Posterior cingulate gyrus (tissue), 11 donors: ENCODE data around the gene MYO10.

ENCODE experiments used
- DNase-seq, 10 donors: peaks; one replicate each; pipeline versions ENCODE4 v3.0.0 to v3.0.0-alpha.2; 2020 to 2021; ENCODE audit warnings: mixed read lengths in 3 of 10
- intact Hi-C: fragments of 100-400 bp; cut with DNase I; formaldehyde crosslinking; loops from one replicate; pipeline ENCODE4 v1.15.1; 2023

The MYO10 gene

DNA sequence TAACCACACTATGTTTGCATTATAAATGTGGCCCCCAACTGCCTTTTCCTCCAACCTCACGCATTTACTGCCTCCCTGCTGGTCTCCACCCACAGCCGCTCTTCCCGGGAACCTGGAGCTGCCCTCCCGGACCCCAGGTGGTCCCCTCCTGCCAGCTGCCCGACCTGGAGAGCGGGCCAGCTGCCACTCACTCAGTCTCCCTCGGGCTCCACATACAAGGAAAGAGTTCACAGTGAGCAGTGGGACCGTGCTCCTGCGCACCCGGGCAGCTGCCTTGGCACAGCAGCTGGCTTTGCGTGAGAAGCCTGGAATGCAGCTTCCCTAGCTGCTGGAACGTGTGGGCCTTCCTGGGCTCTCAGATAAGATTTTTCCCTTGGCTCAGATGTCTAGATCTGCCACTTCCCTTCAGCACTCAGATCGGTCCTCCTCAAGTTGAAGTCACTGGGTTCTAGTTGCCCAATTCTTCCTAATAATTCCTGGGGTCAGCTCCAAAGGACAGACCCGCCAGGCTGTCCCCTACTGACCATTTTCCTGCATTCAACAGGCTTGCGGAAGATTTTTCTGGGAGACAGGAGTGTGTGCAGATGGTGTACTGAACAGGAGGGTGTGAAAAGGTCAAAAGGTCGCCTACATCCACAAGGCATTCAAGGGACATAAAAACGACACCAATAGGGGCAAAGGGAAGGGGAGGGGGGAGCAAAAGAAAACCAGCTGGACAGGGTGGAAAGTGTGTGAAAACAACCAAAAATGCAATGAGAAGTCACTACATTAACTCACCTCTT lies 69.1 kb downstream of the MYO10 start:
- DNase-seq, result no peak

GRCh38 chr5:16866273-16866672 lies 69.8 kb downstream of the MYO10 start:
- no peak for DNase-seq
- intact Hi-C loops, result no loop called here

More for the DNA sequence above, 69.1 kb downstream of the MYO10 start:
- intact Hi-C loops, result no loop called here

DNA sequence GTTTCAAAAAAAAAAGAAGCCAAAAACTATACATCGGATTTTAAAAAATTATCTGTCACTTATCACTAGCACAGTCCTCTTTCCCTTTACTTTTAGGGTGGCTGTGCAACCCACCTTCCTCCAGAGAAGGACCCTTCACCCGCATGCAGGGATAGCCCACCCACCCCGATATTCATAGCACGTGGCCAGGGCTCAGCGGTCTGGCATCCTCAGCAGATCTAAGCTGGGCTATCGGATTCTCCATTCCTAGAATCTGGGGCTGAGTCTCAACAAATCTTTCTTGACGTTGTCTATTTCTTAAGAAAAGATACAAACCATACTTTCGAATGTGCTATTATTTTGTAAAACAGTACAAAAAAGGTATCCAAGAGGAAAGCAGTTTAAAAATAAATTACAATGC lies 70.9 kb downstream of the MYO10 start:
- intact Hi-C loops, result no loop called here
- no peak for DNase-seq

DNA sequence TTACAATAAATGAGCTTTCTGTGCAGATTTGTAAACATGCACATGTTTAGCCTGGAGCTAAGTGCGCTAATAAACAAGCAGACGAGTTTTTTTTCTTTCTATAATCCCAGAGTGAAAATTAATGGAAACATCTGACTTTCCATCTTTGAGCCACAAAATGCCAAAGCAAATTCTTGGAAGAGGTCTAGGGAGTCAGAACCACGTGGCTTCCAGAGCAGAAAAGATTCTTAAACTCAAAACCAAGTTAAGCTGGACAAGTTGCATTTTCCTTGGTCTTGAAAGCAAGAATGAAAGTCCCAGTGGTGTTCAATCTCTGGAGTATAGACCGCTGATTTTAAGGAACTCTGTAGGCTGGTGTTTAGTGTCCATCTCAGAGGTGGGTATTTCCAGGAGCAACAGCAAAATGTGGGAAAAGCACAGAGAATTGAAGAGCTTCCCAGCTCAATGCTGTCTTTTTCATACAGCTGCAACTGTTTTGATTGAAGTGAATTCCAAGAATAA lies 71.4 kb downstream of the MYO10 start:
- intact Hi-C loops, result no loop called here
- DNase-seq, result no peak

GRCh38 chr5:16863469-16863946 lies 72.6 kb downstream of the MYO10 start:
- no peak for DNase-seq
- intact Hi-C loops, result no loop called here

- DNase-seq, result no peak
- intact Hi-C loops, result no loop called here
These were observed 73.3 kb downstream of the MYO10 start for GRCh38 chr5:16862777-16863176.

DNA sequence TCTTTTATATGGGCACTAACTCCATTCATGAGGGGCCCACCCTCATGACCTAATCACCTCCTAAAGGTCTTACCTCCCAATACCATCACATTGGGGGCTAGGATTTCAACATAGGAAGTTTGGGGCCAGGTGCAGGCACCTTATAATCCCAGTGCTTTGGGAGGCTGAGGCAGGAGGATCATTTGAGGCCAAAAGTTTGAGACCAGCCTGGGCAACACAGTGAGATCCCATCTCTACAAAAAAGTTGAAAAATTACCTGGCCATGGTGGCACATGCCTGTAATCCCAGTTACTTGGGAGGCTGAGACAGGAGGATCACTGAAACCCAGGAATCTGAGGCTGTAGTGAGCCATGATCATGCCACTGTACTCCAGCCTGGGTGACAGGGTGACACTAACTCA lies 76.7 kb downstream of the MYO10 start:
- no peak for DNase-seq
- intact Hi-C loops, result no loop called here

- intact Hi-C loops, result no loop called here
- DNase-seq, result no peak
These were observed 77.9 kb downstream of the MYO10 start for GRCh38 chr5:16858151-16858550.

DNA sequence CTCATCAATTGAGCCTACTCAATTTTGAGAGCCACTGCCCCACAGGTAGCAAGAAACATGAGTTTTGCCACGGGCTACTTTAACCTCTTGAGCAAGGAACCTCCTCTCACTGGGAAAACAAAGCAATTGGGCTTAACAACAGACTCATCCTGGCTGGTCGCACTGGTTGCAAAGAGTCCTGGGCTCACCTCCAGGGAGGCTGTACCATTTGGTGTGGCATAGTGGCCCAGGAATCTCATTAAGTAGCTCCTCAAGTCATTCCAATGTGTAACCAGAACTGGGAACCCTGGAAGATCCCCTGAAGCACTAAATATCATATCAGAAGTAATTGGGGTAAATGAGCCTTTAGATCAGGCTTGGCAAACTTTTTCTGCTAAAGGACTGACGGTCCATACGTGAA lies 78.5 kb downstream of the MYO10 start:
- DNase-seq, result no peak
- intact Hi-C loops, result no loop called here

DNA sequence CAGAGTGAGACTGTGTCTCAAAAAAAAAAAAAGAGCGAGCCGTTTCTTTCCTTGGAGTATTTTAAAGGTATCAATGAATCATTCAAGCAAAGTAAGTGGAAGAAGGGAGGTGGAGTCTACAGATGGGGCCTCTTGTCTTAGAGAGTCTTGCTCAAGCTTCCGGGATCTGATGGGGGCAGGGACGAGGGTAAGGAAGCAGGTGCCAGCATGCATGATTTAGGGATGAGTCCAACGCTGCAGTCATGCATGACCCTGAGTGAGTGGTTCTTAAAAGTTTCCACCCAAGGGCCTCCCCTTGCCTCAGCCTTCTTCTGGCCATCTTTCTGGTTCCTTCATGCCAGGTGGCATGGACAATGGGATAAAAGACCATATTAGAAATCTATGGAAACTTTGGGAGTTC lies 79.6 kb downstream of the MYO10 start:
- intact Hi-C loops, result no loop called here
- DNase-seq, result no peak

DNA sequence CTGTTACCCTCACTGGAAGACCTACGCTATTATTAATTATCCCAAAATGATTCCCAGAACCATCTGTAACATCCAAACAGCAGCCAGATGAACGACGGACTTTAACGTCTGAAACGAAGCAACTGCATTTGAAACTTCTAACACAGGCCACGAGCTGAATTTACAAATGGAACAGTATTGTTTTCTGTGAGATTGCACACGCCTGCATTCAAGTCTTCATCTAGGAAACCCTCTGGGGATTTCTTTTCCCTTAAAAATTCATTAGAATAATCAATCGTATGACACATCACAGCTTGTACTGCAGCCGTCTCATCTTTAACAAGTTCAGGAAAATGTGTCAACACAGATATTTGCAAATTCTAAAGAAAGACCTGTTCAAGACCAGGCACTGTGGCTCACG lies 80.2 kb downstream of the MYO10 start:
- intact Hi-C loops, result no loop called here
- DNase-seq, result no peak

DNA sequence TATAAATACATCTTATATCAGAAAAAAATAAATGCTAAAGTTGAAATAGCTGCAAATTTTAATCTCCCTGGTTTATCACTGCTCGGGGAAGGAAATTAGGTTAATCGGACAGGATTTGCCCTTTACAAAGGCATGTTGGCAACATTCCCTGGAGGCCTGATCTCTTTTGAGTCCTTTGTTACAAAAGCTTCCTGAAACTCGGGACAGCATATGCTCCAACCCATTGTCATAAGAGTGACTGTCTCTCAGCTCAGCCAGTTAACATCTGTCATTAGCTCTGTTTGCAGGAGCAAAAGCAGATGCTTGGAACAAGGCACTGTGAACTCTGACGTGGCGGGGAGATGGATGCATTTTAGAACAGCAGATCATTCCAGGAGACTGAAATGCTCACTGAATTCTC lies 80.6 kb downstream of the MYO10 start:
- no peak for DNase-seq
- intact Hi-C loops, result no loop called here

- no peak for DNase-seq
- intact Hi-C loops, result no loop called here
These were observed 81.7 kb downstream of the MYO10 start for GRCh38 chr5:16854351-16854750.

DNA sequence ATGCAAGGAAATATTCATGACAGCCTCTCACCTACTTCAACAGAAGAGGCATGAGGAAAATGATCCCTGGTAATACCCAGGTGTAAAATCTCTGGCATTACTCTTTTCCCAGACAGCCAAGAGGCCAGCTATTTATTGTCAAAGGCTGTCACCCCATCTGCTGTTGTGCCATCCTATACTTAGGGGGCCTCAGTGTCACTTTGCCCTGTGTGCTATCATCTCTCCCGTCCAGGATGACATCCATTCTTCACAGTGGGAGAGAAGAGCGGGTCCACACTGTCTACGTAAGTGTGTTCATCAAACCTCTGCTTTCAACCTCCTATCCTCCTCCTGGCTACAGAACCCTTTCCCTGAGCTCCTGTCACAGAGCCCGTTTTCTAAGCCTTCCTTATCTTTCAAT lies 82.6 kb downstream of the MYO10 start:
- no peak for DNase-seq
- intact Hi-C loops, result no loop called here

GRCh38 chr5:16852251-16853005 lies 83.7 kb downstream of the MYO10 start:
- intact Hi-C loops, result no loop called here
- no peak for DNase-seq

- no peak for DNase-seq
- intact Hi-C loops, result no loop called here
These were observed 86.3 kb downstream of the MYO10 start for GRCh38 chr5:16849775-16850174.

- intact Hi-C loops, result no loop called here
- DNase-seq, result no peak
These were observed 86.9 kb downstream of the MYO10 start for GRCh38 chr5:16849181-16849580.

- intact Hi-C loops, result no loop called here
- DNase-seq, result no peak
These were observed 91.1 kb downstream of the MYO10 start for GRCh38 chr5:16844952-16845351.

- DNase-seq, result no peak
These were observed 93.2 kb downstream of the MYO10 start for GRCh38 chr5:16842896-16843295.

DNA sequence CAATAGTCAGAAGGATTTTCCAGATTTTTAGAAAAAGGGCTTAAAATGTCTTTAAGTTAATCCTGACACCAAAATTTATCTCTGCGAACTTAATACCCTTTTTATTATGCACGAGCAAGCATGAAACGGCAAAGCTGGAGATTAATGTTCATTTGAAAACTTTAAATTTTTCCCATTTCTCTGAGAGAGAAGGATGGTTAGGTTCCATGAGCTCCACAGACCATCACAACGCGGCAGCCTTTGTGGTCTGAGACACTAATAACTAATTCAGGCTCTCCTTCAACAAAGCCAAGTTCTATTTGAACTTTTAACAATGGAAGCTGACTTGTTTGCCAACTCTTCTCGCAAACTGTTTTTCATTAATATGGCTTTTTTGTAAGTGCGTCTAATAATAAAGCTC lies 94.7 kb downstream of the MYO10 start:
- intact Hi-C loops, result no loop called here
- DNase-seq, result no peak

More at GRCh38 chr5:16842896-16843295, 93.2 kb downstream of the MYO10 start:
- intact Hi-C loops, result no loop called here

DNA sequence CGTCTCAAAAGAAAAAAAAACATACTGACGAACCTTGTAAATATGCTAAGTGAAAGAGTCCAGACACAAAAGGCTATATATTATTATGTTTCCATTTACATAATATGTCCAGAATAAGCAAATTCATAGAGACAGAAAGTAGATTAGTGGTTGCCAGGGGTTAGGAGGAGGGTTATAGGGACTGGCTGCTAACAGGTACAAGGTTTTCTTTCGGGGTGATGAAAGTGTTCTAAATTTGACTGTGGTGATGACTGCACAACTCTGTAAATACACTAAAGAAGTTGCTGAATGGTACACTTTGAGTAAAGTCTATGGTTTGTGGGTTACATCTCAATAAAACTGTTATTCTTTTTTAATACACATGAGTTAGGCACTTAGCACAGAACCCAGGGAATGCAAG lies 98.8 kb downstream of the MYO10 start:
- DNase-seq, result no peak
- intact Hi-C loops, result no loop called here

- DNase-seq, result no peak
- intact Hi-C loops, result no loop called here
These were observed 102.1 kb downstream of the MYO10 start for GRCh38 chr5:16834029-16834428.
